GM19438 (cell line): ENCODE data around the gene TFPT.

ENCODE experiments used
- ATAC-seq: cut with Tn5 transposase; IDR thresholded peaks from one replicate; pipeline ENCODE4 v1.9.1; 2021; ENCODE audit warnings: low read depth; ENCODE audit not compliant: unreplicated experiment

Gene TFPT

GRCh38 chr19:54094426-54095000, 20.9 kb downstream of the TFPT start:
- no peak for ATAC-seq

- no peak for ATAC-seq
These were observed 31.0 kb downstream of the TFPT start for GRCh38 chr19:54084410-54084809.

- ATAC-seq = no peak
These were observed 34.4 kb downstream of the TFPT start, which contains the start of gene TARM1 for GRCh38 chr19:54081032-54081431. Gene TARM1 (minus strand): TSS chr19:54081365. CDS start chr19:54081340, 25 bp downstream.

GRCh38 chr19:54077334-54077733, 38.1 kb downstream of the TFPT start:
- no peak for ATAC-seq

- no peak for ATAC-seq
These were observed 40.6 kb downstream of the TFPT start for GRCh38 chr19:54074851-54075250.

- no peak for ATAC-seq
These were observed 41.6 kb downstream of the TFPT start for GRCh38 chr19:54073829-54074228.

GRCh38 chr19:54069470-54069869, 46.0 kb downstream of the TFPT start:
- no peak for ATAC-seq

- ATAC-seq = no peak
These were observed 51.9 kb downstream of the TFPT start, which contains the start of gene VSTM1 for GRCh38 chr19:54063350-54064116. Gene VSTM1 (minus strand): TSS chr19:54063897. CDS start chr19:54063777, 120 bp downstream.

- no peak for ATAC-seq
These were observed 52.8 kb downstream of the TFPT start for GRCh38 chr19:54062643-54063042.
